Gastrocnemius medialis (tissue), 4 donors: ENCODE results near the gene CAPZB. TPM values are rescaled to one million over a fixed set of nuclear protein-coding genes. Genes with fewer than 3 reads are reported as not detected.

Source experiments
- ATAC-seq, 2 donors: fragments of 150-250 bp; one replicate each; pipeline ENCODE4 v1.9.1; 2016
- DNase-seq, 2 donors: peaks; one replicate each; pipeline ENCODE4 v3.0.0-alpha.2; 2019
- H3K27ac ChIP-seq, 4 donors: fragments of 200-600 bp; sonication (generic); 1 replicate in 1 of 4; 2 replicates in 3 of 4; pipeline ENCODE4 v1.5.1; 2016 to 2018; ENCODE audit warnings: mild to moderate bottlenecking in 2 of 4, moderate library complexity in 1 of 4
- H3K27me3 ChIP-seq, 3 donors: fragments of 200-600 bp; sonication (generic) in 2 of 3; 1 replicate in 1 of 3; 2 replicates in 2 of 3; pipeline versions ENCODE4 v1.5.1 to v1.6.0; 2016 to 2019; ENCODE audit warnings: mild to moderate bottlenecking in 1 of 3, moderate library complexity in 1 of 3
- H3K36me3 ChIP-seq, 2 donors: fragments of 200-600 bp; sonication (generic) in 1 of 2; one replicate each; pipeline ENCODE4 v1.5.1; 2017 to 2018
- H3K4me1 ChIP-seq, 2 donors: fragments of 200-600 bp; sonication (generic) in 1 of 2; one replicate each; pipeline ENCODE4 v1.5.1; 2016 to 2017; ENCODE audit warnings: mild to moderate bottlenecking in 2 of 2
- H3K4me3 ChIP-seq, 4 donors: fragments of 200-600 bp; sonication (generic) in 3 of 4; 1 replicate in 1 of 4; 2 replicates in 3 of 4; pipeline ENCODE4 v1.5.1; 2016 to 2019; ENCODE audit warnings: mild to moderate bottlenecking in 2 of 4
- H3K9me3 ChIP-seq, 3 donors: fragments of 200-600 bp; sonication (generic) in 2 of 3; 1 replicate in 1 of 3; 2 replicates in 2 of 3; pipeline ENCODE4 v1.5.1; 2016 to 2019
- POLR2A ChIP-seq, 2 donors: fragments of 450-650 bp; IDR thresholded peaks; one replicate each; pipeline ENCODE4 v1.6.1; 2017; ENCODE audit warnings: antibody characterized with exemption in 2 of 2, mild to moderate bottlenecking in 2 of 2, moderate library complexity in 2 of 2
- in situ Hi-C, 4 donors: fragments of 200-750 bp; cut with MboI; loops; one replicate each; pipeline versions ENCODE4 v1.15.0 to v1.8.0; 2017; ENCODE audit warnings: low sequenced_read_pairs in 4 of 4
- intact Hi-C: fragments of 100-400 bp; cut with DNase I; formaldehyde crosslinking; loops from one replicate; pipeline ENCODE4 v1.15.1; 2023; ENCODE audit warnings: low total_unique reads
- total RNA-seq, 4 donors: library from RNA; depleted of rRNA; stranded (reverse); fragments of >200 nt; gene quantifications; one replicate each; pipeline versions ENCODE4 v1.1.0 to v1.2.3, GENCODE V29; 2016
- TF ChIP-seq, protein P1 (sequence below), 5 experiments: fragments of 450-650 bp in 3 of 5; fragments of 200-600 bp in 2 of 5; sonication (generic) in 2 of 5; IDR thresholded peaks in 4 of 5; conservative IDR thresholded peaks in 1 of 5; 1 replicate in 4 of 5; 2 replicates in 1 of 5; pipeline ENCODE4 v1.5.1; 2016 to 2019; ENCODE audit warnings: antibody characterized with exemption in 5 of 5, mild to moderate bottlenecking in 3 of 5, moderate library complexity in 3 of 5

CAPZB gene
- total RNA-seq, 4 donors from 2014 or later: 48.6 to 93.8 (median 74.9) TPM

DNA sequence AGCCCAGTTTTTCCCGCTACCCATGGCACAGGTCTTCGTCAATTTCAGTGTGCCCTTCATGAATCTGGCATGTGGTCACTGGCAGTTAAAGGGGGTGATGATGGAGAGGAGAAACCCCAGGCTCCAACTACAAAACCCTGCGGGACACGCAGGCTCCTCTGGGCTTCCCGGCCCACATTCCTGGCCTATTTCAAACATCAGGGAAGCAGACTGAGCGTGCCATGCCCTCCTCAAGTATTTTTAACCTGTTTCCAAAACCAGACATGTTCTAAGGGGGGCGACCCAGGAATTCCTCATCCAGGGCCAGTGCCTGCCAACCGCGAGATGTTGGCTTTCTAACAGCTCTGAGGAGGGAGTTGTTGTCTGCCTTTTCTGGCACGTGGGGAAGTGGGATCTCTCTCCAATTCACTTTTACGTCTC lies 85.1 kb downstream of the CAPZB start:
- H3K27me3 ChIP-seq: no peaks in the 10 kb centered on the region
- DNase-seq: no peak
- H3K27ac ChIP-seq: peak overlapping the region in 2 of 4 donors; percentile 4 to 24
- intact Hi-C loops (loop anchor here (5.0 kb wide), 1 partner anchor 87 kb away; the partner anchor contains the start of gene CAPZB), in situ Hi-C loops (no loop called here)
- H3K4me1 ChIP-seq: peaks cover 33 to 36% of the 10 kb centered on the region in 2 donors
- H3K9me3 ChIP-seq: no peaks in the 10 kb centered on the region
- no peaks in the 10 kb centered on the region for H3K36me3 ChIP-seq
- TF ChIP-seq, protein P1, sequence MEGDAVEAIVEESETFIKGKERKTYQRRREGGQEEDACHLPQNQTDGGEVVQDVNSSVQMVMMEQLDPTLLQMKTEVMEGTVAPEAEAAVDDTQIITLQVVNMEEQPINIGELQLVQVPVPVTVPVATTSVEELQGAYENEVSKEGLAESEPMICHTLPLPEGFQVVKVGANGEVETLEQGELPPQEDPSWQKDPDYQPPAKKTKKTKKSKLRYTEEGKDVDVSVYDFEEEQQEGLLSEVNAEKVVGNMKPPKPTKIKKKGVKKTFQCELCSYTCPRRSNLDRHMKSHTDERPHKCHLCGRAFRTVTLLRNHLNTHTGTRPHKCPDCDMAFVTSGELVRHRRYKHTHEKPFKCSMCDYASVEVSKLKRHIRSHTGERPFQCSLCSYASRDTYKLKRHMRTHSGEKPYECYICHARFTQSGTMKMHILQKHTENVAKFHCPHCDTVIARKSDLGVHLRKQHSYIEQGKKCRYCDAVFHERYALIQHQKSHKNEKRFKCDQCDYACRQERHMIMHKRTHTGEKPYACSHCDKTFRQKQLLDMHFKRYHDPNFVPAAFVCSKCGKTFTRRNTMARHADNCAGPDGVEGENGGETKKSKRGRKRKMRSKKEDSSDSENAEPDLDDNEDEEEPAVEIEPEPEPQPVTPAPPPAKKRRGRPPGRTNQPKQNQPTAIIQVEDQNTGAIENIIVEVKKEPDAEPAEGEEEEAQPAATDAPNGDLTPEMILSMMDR (IDR thresholded peaks at IDR 0.05 in 4 of 5, conservative IDR thresholded peaks at IDR 0.05 in 1 of 5): no peak
- TF ChIP-seq POLR2A (IDR thresholded peaks at IDR 0.05): no peak
- ATAC-seq: no peak
- H3K4me3 ChIP-seq: no peak overlapping the region

DNA sequence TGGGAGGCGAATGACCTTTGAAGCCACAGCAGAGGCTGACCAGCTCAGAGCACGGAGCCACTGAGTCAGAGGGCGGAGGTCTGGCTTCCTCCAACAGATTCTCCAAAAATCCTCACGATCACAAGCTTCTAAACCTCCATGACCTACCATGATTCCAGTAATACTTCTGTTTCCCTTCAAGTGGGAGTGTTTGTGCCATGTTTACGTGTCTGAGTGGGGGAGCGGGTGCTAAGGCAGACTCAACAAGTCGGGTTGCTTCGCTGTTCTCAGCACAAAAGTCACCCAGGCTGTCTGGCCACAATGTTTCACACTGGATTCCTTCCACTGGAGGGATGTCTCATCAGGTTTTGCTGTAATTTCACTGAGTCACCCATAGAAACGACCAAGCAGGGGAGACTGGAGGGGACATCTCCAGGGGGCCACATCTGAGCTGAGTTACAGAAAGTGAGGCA lies 87.0 kb downstream of the CAPZB start:
- Histone ChIP-seq H3K27me3 (no peaks in the 10 kb centered on the region), H3K36me3 (no peaks in the 10 kb centered on the region), H3K4me3 (no peak overlapping the region), H3K9me3 (no peaks in the 10 kb centered on the region), H3K27ac (no peak overlapping the region), H3K4me1 (peaks cover 28 to 32% of the 10 kb centered on the region in 2 donors)
- intact Hi-C loops (no loop called here), in situ Hi-C loops (loop anchor here in 1 of 4 donors (25.0 kb wide), 1 partner anchor 89 kb away; the partner anchor contains the start of gene CAPZB)
- no peak for DNase-seq
- no peak for TF ChIP-seq POLR2A (IDR thresholded peaks at IDR 0.05)
- TF ChIP-seq, protein P1 (IDR thresholded peaks at IDR 0.05 in 4 of 5, conservative IDR thresholded peaks at IDR 0.05 in 1 of 5): no peak
- ATAC-seq: no peak

DNA sequence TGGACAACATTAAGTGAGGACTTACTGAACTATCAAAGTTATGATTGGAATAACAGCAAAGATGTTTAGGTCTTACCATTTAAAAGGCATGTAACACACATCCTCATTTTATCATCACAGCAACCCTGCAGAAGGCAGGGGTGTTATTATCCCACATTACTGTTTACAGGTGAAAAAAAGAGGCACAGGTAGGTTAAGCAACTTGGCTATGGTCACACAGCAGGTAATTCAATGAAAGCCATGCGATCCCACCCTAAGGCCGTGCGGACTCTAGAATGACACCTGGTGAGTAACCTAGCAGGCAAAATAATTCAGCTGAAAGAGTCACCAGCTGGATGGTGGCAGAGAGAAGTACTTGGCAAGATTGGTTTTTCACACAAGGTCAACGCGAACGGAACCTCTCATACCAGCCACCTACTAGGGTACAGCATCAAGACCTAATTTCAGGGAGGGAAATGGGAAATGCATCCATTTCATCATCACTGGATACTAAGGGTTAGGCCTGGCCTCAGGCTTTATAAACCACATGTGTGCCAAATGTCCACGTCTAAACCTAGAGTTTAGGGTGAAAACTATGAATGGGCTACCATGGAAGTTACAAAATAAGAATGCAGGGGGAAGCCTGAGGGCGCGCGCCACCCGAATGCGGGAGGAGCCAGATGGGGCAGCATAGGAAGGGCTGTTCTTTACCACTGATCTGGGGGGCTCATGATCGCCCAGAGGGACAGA lies 88.0 kb downstream of the CAPZB start:
- in situ Hi-C loops: loop anchor here in 1 of 4 donors (25.0 kb wide), 1 partner anchor 90 kb away; the partner anchor contains the start of gene CAPZB
- Histone ChIP-seq H3K4me3 (no peak overlapping the region), H3K36me3 (no peaks in the 10 kb centered on the region), H3K9me3 (no peaks in the 10 kb centered on the region), H3K27me3 (no peaks in the 10 kb centered on the region), H3K27ac (no peak overlapping the region), H3K4me1 (peaks cover 25 to 30% of the 10 kb centered on the region in 2 donors)
- TF ChIP-seq, protein P1 (IDR thresholded peaks at IDR 0.05 in 4 of 5, conservative IDR thresholded peaks at IDR 0.05 in 1 of 5): no peak
- no peak for TF ChIP-seq POLR2A (IDR thresholded peaks at IDR 0.05)
- DNase-seq (no peak), ATAC-seq (no peak)
- intact Hi-C loops: no loop called here

DNA sequence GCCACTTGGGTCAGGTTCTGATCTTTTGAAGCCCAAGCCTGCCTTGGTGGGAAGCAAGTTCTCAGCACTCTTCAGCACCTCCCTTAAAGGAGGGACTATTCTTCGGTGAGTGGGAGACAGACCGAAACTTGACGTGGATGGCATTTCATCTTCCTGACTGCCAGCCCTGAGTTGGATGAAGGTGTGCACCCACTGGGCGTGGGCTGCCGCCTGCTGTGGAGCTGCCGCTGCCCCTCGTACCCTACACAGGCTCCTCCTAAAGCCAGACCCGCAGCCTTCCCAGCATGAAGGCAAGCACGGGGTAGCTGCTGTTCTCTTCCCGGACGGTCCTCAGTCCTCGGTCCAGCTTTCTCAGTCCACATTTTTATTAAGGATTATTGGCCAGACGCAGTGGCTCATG lies 89.1 kb downstream of the CAPZB start:
- peaks cover 22 to 26% of the 10 kb centered on the region in 2 donors for H3K4me1 ChIP-seq
- DNase-seq: no peak
- intact Hi-C loops: no loop called here
- ATAC-seq: no peak
- no peaks in the 10 kb centered on the region for H3K27me3 ChIP-seq
- H3K4me3 ChIP-seq: no peak overlapping the region
- TF ChIP-seq, protein P1 (IDR thresholded peaks at IDR 0.05 in 4 of 5, conservative IDR thresholded peaks at IDR 0.05 in 1 of 5): no peak
- TF ChIP-seq POLR2A (IDR thresholded peaks at IDR 0.05): no peak
- H3K9me3 ChIP-seq: no peaks in the 10 kb centered on the region
- H3K27ac ChIP-seq: no peak overlapping the region
- in situ Hi-C loops: loop anchor here in 1 of 4 donors (25.0 kb wide), 1 partner anchor 91 kb away; the partner anchor contains the start of gene CAPZB
- H3K36me3 ChIP-seq: no peaks in the 10 kb centered on the region
